ENCODE results near the gene ZNF878. TPM values are rescaled to one million over a fixed set of nuclear protein-coding genes. Genes with fewer than 3 reads are reported as not detected.
A peak's percentile ranks its signal among the peaks of the same experiment; 100 is the strongest.

ZNF878 gene
- total and polyA plus RNA-seq, 9 of the 15 experiments (the other 6 are each of a cell fraction or from before 2014, with no cell fraction given): 0.30 to 1.4 (median 0.50) TPM

GRCh38 chr19:11995174-11995573 is 57.6 kb downstream of the ZNF878 start:
- FAIRE-seq (no peak), DNase-seq (ENCODE audit: extremely low read depth in 1 of 4, low spot score in 3 of 4) (peak; percentile 11 to 30 (median 14)), ATAC-seq (peak; percentile 64; the same call in 2 of the 3 replicates)
- in situ Hi-C loops (cut with MboI) (no loop called here), intact Hi-C loops (cut with micrococcal nuclease) (no loop called here)
- no peaks in the 10 kb centered on the region for H3K9me1 ChIP-seq (ENCODE audit: control insufficient read depth, insufficient read depth, low read length)
- no peak overlapping the region for H3K4me3 ChIP-seq
- H3K79me2 ChIP-seq (ENCODE audit: control insufficient read depth, insufficient read depth, low read length): no peaks in the 10 kb centered on the region; the same call in 2 of the 3 replicates
- H3K4me1 ChIP-seq (replicated peaks in 1 of 2; ENCODE audit: control insufficient read depth in 2 of 2, insufficient read depth in 2 of 2, low read length in 2 of 2): no peaks in the 10 kb centered on the region; a peak in 2 of 5 replicates
- H2AFZ ChIP-seq (ENCODE audit: low read depth, low read length): no peak overlapping the region
- TF ChIP-seq IFI16 (CRISPR knock-in tag; IDR thresholded peaks at IDR 0.05): no peak
- no peak for TF ChIP-seq BRF1 (IDR thresholded peaks at IDR 0.05; ENCODE audit: borderline replicate concordance, extremely low read depth, insufficient read length)
- TF ChIP-seq POLR2AphosphoS5 (IDR thresholded peaks at IDR 0.05; ENCODE audit: control insufficient read depth, insufficient read depth, low read depth, low read length): no peak
- TF ChIP-seq DMBX1 (CRISPR knock-in tag; IDR thresholded peaks at IDR 0.05; ENCODE audit: borderline replicate concordance): no peak
- no peak overlapping the region for H3K9ac ChIP-seq (ENCODE audit: insufficient read depth in 1 of 2, low read depth in 2 of 2, low read length in 2 of 2)
- H4K20me1 ChIP-seq (replicated peaks; ENCODE audit: control insufficient read depth, insufficient read depth, low read length): no peaks in the 10 kb centered on the region
- POLR2A ChIA-PET: no interaction called here
- H3K9me3 ChIP-seq (replicated peaks; ENCODE audit: control insufficient read depth, insufficient read depth, low read depth, low read length): no peaks in the 10 kb centered on the region
- H3K27me3 ChIP-seq (ENCODE audit: control insufficient read depth in 2 of 2, insufficient read depth in 2 of 2, low read length in 2 of 2): no peaks in the 10 kb centered on the region
- no peak overlapping the region for H3K4me2 ChIP-seq (ENCODE audit: insufficient read depth, low read length)
- H3K27ac ChIP-seq (ENCODE audit: extremely low read depth, low read depth, low read length): no peak overlapping the region
- 22% methylated on average over 1 of the region's 1 CpG for WGBS (ENCODE audit: insufficient coverage, low coverage, missing lambda C conversion rate)
- CTCF ChIA-PET (ENCODE audit: low intra/inter-chr PET ratio): interaction anchor here (0.7 kb wide), 2 partner anchors 8 to 504 kb away, joined by 3 to 4 read pairs; no protein-coding TSS in a partner anchor
- H3K36me3 ChIP-seq (ENCODE audit: control insufficient read depth, insufficient read depth, low read length): 0 out of 3 replicates have a peak, but pooled peaks cover 3% of the 10 kb centered on the region
- no TSS peak for BruUV-seq (replicated peaks)

Small RNAs within 50 kb of the gene (small RNA-seq; reads per million reads assigned to genes)
- not detected for gene RF00019
- gene RNA5SP464: not detected
- gene RNA5SP465: not detected
- gene RNA5SP466: not detected

Other genes starting within 250 kb of the ZNF878 start
Only the 7 nearest of the 11 such genes appear.
- gene ZNF700, start 127.9 kb downstream of the ZNF878 start, total RNA-seq (2014; rRNA removed): 10.3 TPM in 2 replicates
- gene ZNF700, start 127.9 kb downstream of the ZNF878 start, total RNA-seq (2014; rRNA removed; fragmentation: Illumina TruSeq; extraction: Trizol): 23.2 and 27.5 TPM in 2 replicates
- gene ZNF700, start 127.9 kb downstream of the ZNF878 start, total RNA-seq (2015; rRNA removed; fragmentation: Illumina TruSeq; extraction: Trizol): 18.9 and 19.0 TPM in 2 replicates
- gene ZNF700, start 127.9 kb downstream of the ZNF878 start, total RNA-seq (2021): 12.2 and 14.1 TPM in 2 replicates
- gene ZNF700, start 127.9 kb downstream of the ZNF878 start, polyA plus RNA-seq (2011; rRNA removed): 20.0 and 24.7 TPM in 2 replicates
- 12.7 and 13.3 TPM in 2 replicates for gene ZNF700, start 127.9 kb downstream of the ZNF878 start, polyA plus RNA-seq (2014; fragmentation: Illumina TruSeq; extraction: Trizol)
- 10 to 100 TPM; 11.5 to 13.3 TPM for gene ZNF700, start 127.9 kb downstream of the ZNF878 start, polyA plus RNA-seq (2014; fragmentation: Nextera tagmentation; extraction: Ambion mirVana)
- 11.5 and 15.3 TPM in 2 replicates for gene ZNF700, start 127.9 kb downstream of the ZNF878 start, polyA plus RNA-seq (2014; rRNA removed)
- gene ZNF763, start 87.9 kb downstream of the ZNF878 start, total RNA-seq (2014; rRNA removed): not detected in 2 replicates
- 0.11 and 0.29 TPM in 2 replicates for gene ZNF763, start 87.9 kb downstream of the ZNF878 start, total RNA-seq (2014; rRNA removed; fragmentation: Illumina TruSeq; extraction: Trizol)
- 0.19 and 0.22 TPM in 2 replicates for gene ZNF763, start 87.9 kb downstream of the ZNF878 start, total RNA-seq (2015; rRNA removed; fragmentation: Illumina TruSeq; extraction: Trizol)
- gene ZNF763, start 87.9 kb downstream of the ZNF878 start, total RNA-seq (2021): 0.22 TPM in 1 of 2 replicates, not detected in the other
- 0.10 and 0.22 TPM in 2 replicates for gene ZNF763, start 87.9 kb downstream of the ZNF878 start, polyA plus RNA-seq (2011; rRNA removed)
- 0.14 and 0.28 TPM in 2 replicates for gene ZNF763, start 87.9 kb downstream of the ZNF878 start, polyA plus RNA-seq (2014; fragmentation: Illumina TruSeq; extraction: Trizol)
- gene ZNF763, start 87.9 kb downstream of the ZNF878 start, polyA plus RNA-seq (2014; fragmentation: Nextera tagmentation; extraction: Ambion mirVana): under 1 TPM in 1 of 2 experiments, not detected in 1; 0.08 TPM
- not detected in 2 replicates for gene ZNF763, start 87.9 kb downstream of the ZNF878 start, polyA plus RNA-seq (2014; rRNA removed)
- gene ZNF433, start 17.3 kb downstream of the ZNF878 start, total RNA-seq (2014; rRNA removed): 2.6 and 3.0 TPM in 2 replicates
- gene ZNF433, start 17.3 kb downstream of the ZNF878 start, total RNA-seq (2014; rRNA removed; fragmentation: Illumina TruSeq; extraction: Trizol): 3.9 and 4.7 TPM in 2 replicates
- gene ZNF433, start 17.3 kb downstream of the ZNF878 start, total RNA-seq (2015; rRNA removed; fragmentation: Illumina TruSeq; extraction: Trizol): 3.6 and 3.8 TPM in 2 replicates
- 2.2 and 3.0 TPM in 2 replicates for gene ZNF433, start 17.3 kb downstream of the ZNF878 start, total RNA-seq (2021)
- 0.53 and 2.0 TPM in 2 replicates for gene ZNF433, start 17.3 kb downstream of the ZNF878 start, polyA plus RNA-seq (2011; rRNA removed)
- 3.4 and 4.0 TPM in 2 replicates for gene ZNF433, start 17.3 kb downstream of the ZNF878 start, polyA plus RNA-seq (2014; fragmentation: Illumina TruSeq; extraction: Trizol)
- 1 to 10 TPM; 2.9 to 4.1 TPM for gene ZNF433, start 17.3 kb downstream of the ZNF878 start, polyA plus RNA-seq (2014; fragmentation: Nextera tagmentation; extraction: Ambion mirVana)
- 2.3 and 4.1 TPM in 2 replicates for gene ZNF433, start 17.3 kb downstream of the ZNF878 start, polyA plus RNA-seq (2014; rRNA removed)
- 2.0 TPM in 2 replicates for gene ZNF844, start 11.8 kb upstream of the ZNF878 start, total RNA-seq (2014; rRNA removed)
- 4.5 and 4.7 TPM in 2 replicates for gene ZNF844, start 11.8 kb upstream of the ZNF878 start, total RNA-seq (2014; rRNA removed; fragmentation: Illumina TruSeq; extraction: Trizol)
- 2.2 TPM in 2 replicates for gene ZNF844, start 11.8 kb upstream of the ZNF878 start, total RNA-seq (2015; rRNA removed; fragmentation: Illumina TruSeq; extraction: Trizol)
- gene ZNF844, start 11.8 kb upstream of the ZNF878 start, total RNA-seq (2021): 2.9 and 3.4 TPM in 2 replicates
- 0.55 and 4.5 TPM in 2 replicates for gene ZNF844, start 11.8 kb upstream of the ZNF878 start, polyA plus RNA-seq (2011; rRNA removed)
- gene ZNF844, start 11.8 kb upstream of the ZNF878 start, polyA plus RNA-seq (2014; fragmentation: Illumina TruSeq; extraction: Trizol): 2.3 and 2.7 TPM in 2 replicates
- 1 to 10 TPM in 1 of 2 experiments, under 1 TPM in 1; 0.80 to 1.1 TPM for gene ZNF844, start 11.8 kb upstream of the ZNF878 start, polyA plus RNA-seq (2014; fragmentation: Nextera tagmentation; extraction: Ambion mirVana)
- 0.98 and 1.5 TPM in 2 replicates for gene ZNF844, start 11.8 kb upstream of the ZNF878 start, polyA plus RNA-seq (2014; rRNA removed)
- gene ZNF20, start 87.4 kb upstream of the ZNF878 start, total RNA-seq (2014; rRNA removed): 1.2 and 2.2 TPM in 2 replicates
- 3.1 and 3.3 TPM in 2 replicates for gene ZNF20, start 87.4 kb upstream of the ZNF878 start, total RNA-seq (2014; rRNA removed; fragmentation: Illumina TruSeq; extraction: Trizol)
- 3.7 and 4.1 TPM in 2 replicates for gene ZNF20, start 87.4 kb upstream of the ZNF878 start, total RNA-seq (2015; rRNA removed; fragmentation: Illumina TruSeq; extraction: Trizol)
- 1.7 and 3.2 TPM in 2 replicates for gene ZNF20, start 87.4 kb upstream of the ZNF878 start, total RNA-seq (2021)
- 1.7 and 2.4 TPM in 2 replicates for gene ZNF20, start 87.4 kb upstream of the ZNF878 start, polyA plus RNA-seq (2011; rRNA removed)
- 1.3 and 1.4 TPM in 2 replicates for gene ZNF20, start 87.4 kb upstream of the ZNF878 start, polyA plus RNA-seq (2014; fragmentation: Illumina TruSeq; extraction: Trizol)
- 1 to 10 TPM; 3.3 to 3.4 TPM for gene ZNF20, start 87.4 kb upstream of the ZNF878 start, polyA plus RNA-seq (2014; fragmentation: Nextera tagmentation; extraction: Ambion mirVana)
- gene ZNF20, start 87.4 kb upstream of the ZNF878 start, polyA plus RNA-seq (2014; rRNA removed): 1.7 and 2.7 TPM in 2 replicates
- not detected in 2 replicates for gene ZNF625, start 103.8 kb upstream of the ZNF878 start, total RNA-seq (2014; rRNA removed)
- 0.07 TPM in 1 of 2 replicates, not detected in the other for gene ZNF625, start 103.8 kb upstream of the ZNF878 start, total RNA-seq (2014; rRNA removed; fragmentation: Illumina TruSeq; extraction: Trizol)
- gene ZNF625, start 103.8 kb upstream of the ZNF878 start, total RNA-seq (2015; rRNA removed; fragmentation: Illumina TruSeq; extraction: Trizol): not detected in 2 replicates
- 0.09 and 0.13 TPM in 2 replicates for gene ZNF625, start 103.8 kb upstream of the ZNF878 start, total RNA-seq (2021)
- not detected in 2 replicates for gene ZNF625, start 103.8 kb upstream of the ZNF878 start, polyA plus RNA-seq (2011; rRNA removed)
- gene ZNF625, start 103.8 kb upstream of the ZNF878 start, polyA plus RNA-seq (2014; fragmentation: Illumina TruSeq; extraction: Trizol): not detected in 2 replicates
- gene ZNF625, start 103.8 kb upstream of the ZNF878 start, polyA plus RNA-seq (2014; fragmentation: Nextera tagmentation; extraction: Ambion mirVana): not detected
- not detected in 2 replicates for gene ZNF625, start 103.8 kb upstream of the ZNF878 start, polyA plus RNA-seq (2014; rRNA removed)
- 3.5 and 4.5 TPM in 2 replicates for gene ZNF136, start 110.1 kb upstream of the ZNF878 start, total RNA-seq (2014; rRNA removed)
- 4.2 and 5.1 TPM in 2 replicates for gene ZNF136, start 110.1 kb upstream of the ZNF878 start, total RNA-seq (2014; rRNA removed; fragmentation: Illumina TruSeq; extraction: Trizol)
- 4.1 and 5.3 TPM in 2 replicates for gene ZNF136, start 110.1 kb upstream of the ZNF878 start, total RNA-seq (2015; rRNA removed; fragmentation: Illumina TruSeq; extraction: Trizol)
- 2.4 and 2.7 TPM in 2 replicates for gene ZNF136, start 110.1 kb upstream of the ZNF878 start, total RNA-seq (2021)
- gene ZNF136, start 110.1 kb upstream of the ZNF878 start, polyA plus RNA-seq (2011; rRNA removed): 2.9 and 4.5 TPM in 2 replicates
- gene ZNF136, start 110.1 kb upstream of the ZNF878 start, polyA plus RNA-seq (2014; fragmentation: Illumina TruSeq; extraction: Trizol): 3.1 and 3.4 TPM in 2 replicates
- gene ZNF136, start 110.1 kb upstream of the ZNF878 start, polyA plus RNA-seq (2014; fragmentation: Nextera tagmentation; extraction: Ambion mirVana): 1 to 10 TPM; 1.0 to 2.5 TPM
- gene ZNF136, start 110.1 kb upstream of the ZNF878 start, polyA plus RNA-seq (2014; rRNA removed): 2.9 and 4.1 TPM in 2 replicates

All from K562 (cell line).